HepG2 (cell line): ENCODE data around the gene BAZ2A. TPM values are rescaled to one million over a fixed set of nuclear protein-coding genes. Genes with fewer than 3 reads are reported as not detected.
A peak's percentile ranks its signal among the peaks of the same experiment; 100 is the strongest.

Experiments used
- ETV5 ChIP-seq: IDR thresholded peaks from 2 replicates; pipeline ENCODE4 v1.6.1; 2018; ENCODE audit warnings: missing biosample characterization, missing genetic modification reagents, inconsistent platforms, borderline replicate concordance
- GABPA ChIP-seq, 2 experiments: IDR thresholded peaks; 2 replicates each; pipeline ENCODE4 v1.6.1; 2011 to 2016; ENCODE audit warnings: low read depth in 2 of 2, low read length in 1 of 2, missing biosample characterization in 1 of 2, missing genetic modification characterization in 1 of 2
- GABPB1 ChIP-seq: IDR thresholded peaks from 2 replicates; pipeline ENCODE4 v1.6.1; 2016; ENCODE audit warnings: mild to moderate bottlenecking, missing genetic modification reagents, moderate library complexity, missing compliant biosample characterization
- MEIS1 ChIP-seq: sonication (generic); formaldehyde crosslinking; IDR thresholded peaks from 2 replicates; pipeline ENCODE4 v1.9.0; 2021; ENCODE audit warnings: mild to moderate bottlenecking, missing genetic modification reagents, moderate library complexity, borderline replicate concordance
- SAP130 ChIP-seq: IDR thresholded peaks from 2 replicates; pipeline ENCODE4 v1.6.1; 2016; ENCODE audit warnings: low read depth
- SP4 ChIP-seq: sonication (generic); formaldehyde crosslinking; IDR thresholded peaks from 2 replicates; pipeline ENCODE4 v1.8.1; 2023; ENCODE audit warnings: mild to moderate bottlenecking, missing genetic modification reagents
- SP5 ChIP-seq: IDR thresholded peaks from 2 replicates; pipeline ENCODE4 v1.6.1; 2016; ENCODE audit warnings: low read depth, borderline replicate concordance
- ZFP37 ChIP-seq: sonication (generic); formaldehyde crosslinking; IDR thresholded peaks from 2 replicates; pipeline ENCODE4 v1.4.0; 2020; ENCODE audit warnings: missing genetic modification reagents, borderline replicate concordance
- polyA plus RNA-seq, 8 experiments: library from polyadenylated mRNA; depleted of rRNA in 3 of 8; stranded (reverse) in 7 of 8; unstranded in 1 of 8; fragments of >200 nt; fragmentation: Illumina TruSeq in 4 of 8; extraction: Trizol in 4 of 8; gene quantifications; 2 replicates each; pipeline versions ENCODE4 v1.2.1 to v1.2.3, GENCODE V29; 2011 to 2016; ENCODE audit warnings: low read depth in 4 of 8, missing spikeins in 1 of 8, mixed read lengths in 1 of 8; ENCODE audit not compliant: insufficient read depth in 1 of 8
- total RNA-seq, 5 experiments: library from RNA; depleted of rRNA; stranded (reverse); fragments of >200 nt; fragmentation: Illumina TruSeq; extraction: Trizol; gene quantifications; 2 replicates each; pipeline ENCODE4 v1.2.3, GENCODE V29; 2016; ENCODE audit warnings: low read depth in 1 of 5
- TF ChIP-seq, protein P1 (sequence below), 2 experiments: IDR thresholded peaks; 2 replicates each; pipeline ENCODE4 v1.6.1; 2011 to 2012; ENCODE audit warnings: low read length in 2 of 2, borderline replicate concordance in 1 of 2, low read depth in 1 of 2, mild to moderate bottlenecking in 1 of 2, moderate library complexity in 1 of 2
- TF ChIP-seq, protein P2 (sequence below): sonication (generic); formaldehyde crosslinking; IDR thresholded peaks from 2 replicates; pipeline ENCODE4 v1.5.0; 2020; ENCODE audit warnings: missing genetic modification reagents
- TF ChIP-seq, protein P3 (sequence below): sonication (generic); formaldehyde crosslinking; IDR thresholded peaks from 2 replicates; pipeline ENCODE4 v1.4.0; 2020; ENCODE audit warnings: missing genetic modification reagents
- TF ChIP-seq, protein P4 (sequence below): sonication (generic); formaldehyde crosslinking; IDR thresholded peaks from 2 replicates; pipeline ENCODE4 v1.9.0; 2022; ENCODE audit warnings: missing genetic modification reagents, mild to moderate bottlenecking, borderline replicate concordance

The BAZ2A gene
- total and polyA plus RNA-seq, 2 of the 13 experiments (the other 11 are each of a cell fraction or from before 2014, with no cell fraction given) = 21.8 to 73.5 TPM

DNA sequence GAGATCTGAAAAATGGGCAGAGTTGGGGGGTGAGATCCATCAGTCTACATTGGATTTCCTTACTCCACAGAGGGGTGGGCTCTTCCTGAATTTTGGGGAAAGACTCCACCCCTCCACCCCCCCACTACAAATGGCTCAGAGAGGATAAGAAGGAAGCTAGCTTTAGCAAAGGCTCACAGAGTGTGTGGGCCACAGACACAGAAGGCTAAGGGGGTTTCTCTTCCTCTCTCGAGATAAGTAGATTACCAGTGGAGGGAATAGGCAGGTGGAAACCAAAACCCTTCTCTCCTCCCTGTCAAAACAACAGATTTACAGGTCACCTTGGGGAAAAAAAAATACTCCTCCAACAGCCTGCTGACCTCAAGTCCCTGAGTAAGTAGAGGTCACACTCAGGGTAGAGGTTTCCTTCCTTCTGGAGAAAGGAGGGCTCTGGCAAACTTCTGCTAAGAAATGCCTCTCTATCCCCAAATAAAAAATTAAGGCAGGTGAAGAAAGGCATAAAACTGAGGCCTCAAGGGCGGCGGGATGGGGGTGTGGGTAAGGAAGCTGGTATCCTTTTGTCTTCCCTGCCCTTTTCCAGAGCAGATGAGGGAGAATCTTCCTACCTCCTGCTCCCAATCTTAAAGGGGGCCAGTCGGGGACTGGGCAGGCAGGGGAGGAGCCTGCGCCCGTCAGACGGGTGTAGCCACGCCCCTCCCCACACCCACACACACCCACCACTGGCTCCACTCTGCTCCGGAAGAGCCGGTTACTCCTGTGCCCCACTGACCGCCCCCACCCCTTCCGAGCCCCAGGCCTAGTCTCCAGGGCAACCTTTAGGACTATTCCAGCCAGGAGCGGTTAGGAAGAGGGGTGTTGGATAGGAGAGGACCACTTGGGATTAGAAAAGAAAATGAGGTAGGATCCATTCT is 1.9 kb upstream of the BAZ2A start (continued):
- TF ChIP-seq, protein P1, sequence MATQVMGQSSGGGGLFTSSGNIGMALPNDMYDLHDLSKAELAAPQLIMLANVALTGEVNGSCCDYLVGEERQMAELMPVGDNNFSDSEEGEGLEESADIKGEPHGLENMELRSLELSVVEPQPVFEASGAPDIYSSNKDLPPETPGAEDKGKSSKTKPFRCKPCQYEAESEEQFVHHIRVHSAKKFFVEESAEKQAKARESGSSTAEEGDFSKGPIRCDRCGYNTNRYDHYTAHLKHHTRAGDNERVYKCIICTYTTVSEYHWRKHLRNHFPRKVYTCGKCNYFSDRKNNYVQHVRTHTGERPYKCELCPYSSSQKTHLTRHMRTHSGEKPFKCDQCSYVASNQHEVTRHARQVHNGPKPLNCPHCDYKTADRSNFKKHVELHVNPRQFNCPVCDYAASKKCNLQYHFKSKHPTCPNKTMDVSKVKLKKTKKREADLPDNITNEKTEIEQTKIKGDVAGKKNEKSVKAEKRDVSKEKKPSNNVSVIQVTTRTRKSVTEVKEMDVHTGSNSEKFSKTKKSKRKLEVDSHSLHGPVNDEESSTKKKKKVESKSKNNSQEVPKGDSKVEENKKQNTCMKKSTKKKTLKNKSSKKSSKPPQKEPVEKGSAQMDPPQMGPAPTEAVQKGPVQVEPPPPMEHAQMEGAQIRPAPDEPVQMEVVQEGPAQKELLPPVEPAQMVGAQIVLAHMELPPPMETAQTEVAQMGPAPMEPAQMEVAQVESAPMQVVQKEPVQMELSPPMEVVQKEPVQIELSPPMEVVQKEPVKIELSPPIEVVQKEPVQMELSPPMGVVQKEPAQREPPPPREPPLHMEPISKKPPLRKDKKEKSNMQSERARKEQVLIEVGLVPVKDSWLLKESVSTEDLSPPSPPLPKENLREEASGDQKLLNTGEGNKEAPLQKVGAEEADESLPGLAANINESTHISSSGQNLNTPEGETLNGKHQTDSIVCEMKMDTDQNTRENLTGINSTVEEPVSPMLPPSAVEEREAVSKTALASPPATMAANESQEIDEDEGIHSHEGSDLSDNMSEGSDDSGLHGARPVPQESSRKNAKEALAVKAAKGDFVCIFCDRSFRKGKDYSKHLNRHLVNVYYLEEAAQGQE (IDR thresholded peaks at IDR 0.05; ENCODE audit: borderline replicate concordance in 1 of 2, low read depth in 1 of 2, low read length in 2 of 2) = no peak
- TF ChIP-seq SP5 (CRISPR knock-in tag) = peak; percentile 9; the same call in 1 of the 2 replicates
- no peak for TF ChIP-seq ZFP37 (CRISPR knock-in tag)
- TF ChIP-seq, protein P2, sequence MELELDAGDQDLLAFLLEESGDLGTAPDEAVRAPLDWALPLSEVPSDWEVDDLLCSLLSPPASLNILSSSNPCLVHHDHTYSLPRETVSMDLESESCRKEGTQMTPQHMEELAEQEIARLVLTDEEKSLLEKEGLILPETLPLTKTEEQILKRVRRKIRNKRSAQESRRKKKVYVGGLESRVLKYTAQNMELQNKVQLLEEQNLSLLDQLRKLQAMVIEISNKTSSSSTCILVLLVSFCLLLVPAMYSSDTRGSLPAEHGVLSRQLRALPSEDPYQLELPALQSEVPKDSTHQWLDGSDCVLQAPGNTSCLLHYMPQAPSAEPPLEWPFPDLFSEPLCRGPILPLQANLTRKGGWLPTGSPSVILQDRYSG = no peak
- TF ChIP-seq SP4 (CRISPR knock-in tag) = 0 out of 2 replicates have a peak, but pooled peaks have one; percentile 35
- 0 out of 2 replicates have a peak, but pooled peaks have one; percentile 49 for TF ChIP-seq MEIS1 (CRISPR knock-in tag)
- TF ChIP-seq GABPB1 = peak; percentile 49
- TF ChIP-seq ETV5 (CRISPR knock-in tag) = peak; percentile 56; the same call in 1 of the 2 replicates
- TF ChIP-seq, protein P3, sequence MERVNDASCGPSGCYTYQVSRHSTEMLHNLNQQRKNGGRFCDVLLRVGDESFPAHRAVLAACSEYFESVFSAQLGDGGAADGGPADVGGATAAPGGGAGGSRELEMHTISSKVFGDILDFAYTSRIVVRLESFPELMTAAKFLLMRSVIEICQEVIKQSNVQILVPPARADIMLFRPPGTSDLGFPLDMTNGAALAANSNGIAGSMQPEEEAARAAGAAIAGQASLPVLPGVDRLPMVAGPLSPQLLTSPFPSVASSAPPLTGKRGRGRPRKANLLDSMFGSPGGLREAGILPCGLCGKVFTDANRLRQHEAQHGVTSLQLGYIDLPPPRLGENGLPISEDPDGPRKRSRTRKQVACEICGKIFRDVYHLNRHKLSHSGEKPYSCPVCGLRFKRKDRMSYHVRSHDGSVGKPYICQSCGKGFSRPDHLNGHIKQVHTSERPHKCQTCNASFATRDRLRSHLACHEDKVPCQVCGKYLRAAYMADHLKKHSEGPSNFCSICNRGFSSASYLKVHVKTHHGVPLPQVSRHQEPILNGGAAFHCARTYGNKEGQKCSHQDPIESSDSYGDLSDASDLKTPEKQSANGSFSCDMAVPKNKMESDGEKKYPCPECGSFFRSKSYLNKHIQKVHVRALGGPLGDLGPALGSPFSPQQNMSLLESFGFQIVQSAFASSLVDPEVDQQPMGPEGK (CRISPR knock-in tag) = peak; percentile 77
- TF ChIP-seq, protein P4, sequence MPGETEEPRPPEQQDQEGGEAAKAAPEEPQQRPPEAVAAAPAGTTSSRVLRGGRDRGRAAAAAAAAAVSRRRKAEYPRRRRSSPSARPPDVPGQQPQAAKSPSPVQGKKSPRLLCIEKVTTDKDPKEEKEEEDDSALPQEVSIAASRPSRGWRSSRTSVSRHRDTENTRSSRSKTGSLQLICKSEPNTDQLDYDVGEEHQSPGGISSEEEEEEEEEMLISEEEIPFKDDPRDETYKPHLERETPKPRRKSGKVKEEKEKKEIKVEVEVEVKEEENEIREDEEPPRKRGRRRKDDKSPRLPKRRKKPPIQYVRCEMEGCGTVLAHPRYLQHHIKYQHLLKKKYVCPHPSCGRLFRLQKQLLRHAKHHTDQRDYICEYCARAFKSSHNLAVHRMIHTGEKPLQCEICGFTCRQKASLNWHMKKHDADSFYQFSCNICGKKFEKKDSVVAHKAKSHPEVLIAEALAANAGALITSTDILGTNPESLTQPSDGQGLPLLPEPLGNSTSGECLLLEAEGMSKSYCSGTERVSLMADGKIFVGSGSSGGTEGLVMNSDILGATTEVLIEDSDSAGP (CRISPR knock-in tag) = 0 out of 2 replicates have a peak, but pooled peaks have one; percentile 28
- TF ChIP-seq GABPA (IDR thresholded peaks at IDR 0.05; ENCODE audit: low read depth, low read length) = no peak
- TF ChIP-seq GABPA (CRISPR knock-in tag; IDR thresholded peaks at IDR 0.05; ENCODE audit: low read depth) = peak; percentile 39; the same call in 1 of the 2 replicates
- peak; percentile 60 for TF ChIP-seq SAP130 (CRISPR knock-in tag)
